ENCODE data around the gene SLC47A2. TPM values are rescaled to one million over a fixed set of nuclear protein-coding genes. Genes with fewer than 3 reads are reported as not detected.

SLC47A2 gene
- total and polyA plus RNA-seq, 2 of the 13 experiments (the other 11 are each of a cell fraction or from before 2014, with no cell fraction given) = 0.04 TPM; not detected in 1

- no peak for TF ChIP-seq HIVEP1 (CRISPR knock-in tag; IDR thresholded peaks at IDR 0.05)
- no peak for TF ChIP-seq HOXA3 (CRISPR knock-in tag; IDR thresholded peaks at IDR 0.05)
- TF ChIP-seq ZNF503 (CRISPR knock-in tag; IDR thresholded peaks at IDR 0.05) = no peak
- no peak for TF ChIP-seq ZNF644 (CRISPR knock-in tag; IDR thresholded peaks at IDR 0.05; ENCODE audit: low read depth)
- TF ChIP-seq AFF4 (CRISPR knock-in tag; IDR thresholded peaks at IDR 0.05) = no peak
- peak; percentile 50; the same call in 1 of the 2 replicates for TF ChIP-seq TBX2 (CRISPR knock-in tag; IDR thresholded peaks at IDR 0.05; ENCODE audit: borderline replicate concordance)
- no peak for TF ChIP-seq ZNF83 (CRISPR knock-in tag; IDR thresholded peaks at IDR 0.05; ENCODE audit: borderline replicate concordance)
- TF ChIP-seq ZNF207 (IDR thresholded peaks at IDR 0.05; ENCODE audit: borderline replicate concordance) = no peak
- 0 out of 2 replicates have a peak, but pooled peaks have one; percentile 28 for TF ChIP-seq ZNF263 (CRISPR knock-in tag; IDR thresholded peaks at IDR 0.05)
- no peak for TF ChIP-seq XRCC5 (optimal IDR thresholded peaks at IDR 0.05; ENCODE audit: low read length)
- no peak for TF ChIP-seq PAX8 (CRISPR knock-in tag; IDR thresholded peaks at IDR 0.05; ENCODE audit: borderline replicate concordance)
- no peak for TF ChIP-seq ZNF709 (CRISPR knock-in tag; IDR thresholded peaks at IDR 0.05)
- TF ChIP-seq ZFP36L2 (CRISPR knock-in tag; IDR thresholded peaks at IDR 0.05) = no peak
- TF ChIP-seq ZNF430 (CRISPR knock-in tag; IDR thresholded peaks at IDR 0.05) = no peak
- no peak for TF ChIP-seq ZNF530 (CRISPR knock-in tag; IDR thresholded peaks at IDR 0.05; ENCODE audit: low read depth)
- TF ChIP-seq ZNF382 (CRISPR knock-in tag; IDR thresholded peaks at IDR 0.05; ENCODE audit: borderline replicate concordance) = no peak
- TF ChIP-seq ZFY (CRISPR knock-in tag; IDR thresholded peaks at IDR 0.05) = no peak
- TF ChIP-seq SNAPC5 (CRISPR knock-in tag; IDR thresholded peaks at IDR 0.05; ENCODE audit: borderline replicate concordance) = no peak
These were observed 2.4 kb upstream of the SLC47A2 start (continued) for GRCh38 chr17:19718613-19719354.
